BLaER1 treated with 17β-estradiol and CSF1 and Interleukin-3, amounts not matched to agents 10 nM and 100 nM (cell line): Measurements from ENCODE around the gene ZNF618.

Experiments used
- H3K27ac ChIP-seq, 11 experiments: shearing (Covaris generic); formaldehyde crosslinking; 2 replicates each; pipeline ENCODE4 v1.8.1; 2022
- H3K27me3 ChIP-seq, 11 experiments: shearing (Covaris generic); formaldehyde crosslinking; 2 replicates each; pipeline ENCODE4 v1.8.1; 2022
- H3K36me3 ChIP-seq, 11 experiments: shearing (Covaris generic); formaldehyde crosslinking; 2 replicates each; pipeline ENCODE4 v1.8.1; 2022
- H3K4me1 ChIP-seq, 10 experiments: shearing (Covaris generic); formaldehyde crosslinking; 2 replicates each; pipeline ENCODE4 v1.8.1; 2022
- H3K4me2 ChIP-seq, 11 experiments: shearing (Covaris generic); formaldehyde crosslinking; 2 replicates each; pipeline ENCODE4 v1.8.1; 2022
- H3K4me3 ChIP-seq, 10 experiments: shearing (Covaris generic); formaldehyde crosslinking; 2 replicates each; pipeline ENCODE4 v1.8.1; 2022
- H3K9ac ChIP-seq, 11 experiments: shearing (Covaris generic); formaldehyde crosslinking; 2 replicates each; pipeline ENCODE4 v1.8.1; 2022
- H3K9me3 ChIP-seq, 11 experiments: shearing (Covaris generic); formaldehyde crosslinking; replicated peaks in 1 of 11; 2 replicates each; pipeline ENCODE4 v1.8.1; 2022
- H4K20me1 ChIP-seq, 11 experiments: shearing (Covaris generic); formaldehyde crosslinking; 2 replicates each; pipeline ENCODE4 v1.8.1; 2022
- Cebpa-rat ChIP-seq, 11 experiments: shearing (Covaris generic); IDR thresholded peaks; 2 replicates each; pipeline ENCODE4 v1.8.1; 2022

Gene ZNF618

DNA sequence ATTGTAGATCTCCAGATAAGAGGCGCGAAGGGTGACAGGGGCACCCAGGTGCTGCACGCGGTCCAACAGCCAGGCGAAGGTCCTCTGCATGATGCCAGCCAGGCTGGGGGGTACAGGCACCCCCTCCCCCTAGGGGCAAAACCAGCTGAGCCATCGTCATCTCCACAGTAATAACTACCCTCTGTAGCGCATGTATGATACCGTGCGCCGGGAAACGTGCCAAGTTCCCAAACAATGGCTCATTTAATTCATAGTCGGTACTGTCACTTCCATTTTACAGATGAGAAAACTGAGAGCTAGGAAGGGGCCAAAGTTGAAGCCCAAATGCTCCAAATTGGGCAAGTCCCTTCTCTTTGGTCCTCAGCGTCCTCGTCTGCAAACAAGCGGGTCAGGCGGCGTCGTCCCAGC lies 221.5 kb downstream of the ZNF618 start:
- Histone ChIP-seq H3K4me1 (peaks cover 11 to 76% (median 71%) of the 10 kb centered on the region in 10 experiments), H3K9ac (peak overlapping the region; percentile 40 to 73 (median 61); a peak in 18 of 22 replicates), H3K27ac (peak overlapping the region in 3 of 11 experiments; percentile 13 to 52 (median 24); a peak in 2 of 22 replicates), H3K27me3 (peaks cover 0 to 23% (median 0%) of the 10 kb centered on the region in 11 experiments; a peak in 6 of 22 replicates), H3K9me3 (peaks cover 5 to 13% (median 8%) of the 10 kb centered on the region in 11 experiments; a peak in 17 of 22 replicates), H3K36me3 (peaks cover 0 to 29% (median 0%) of the 10 kb centered on the region in 11 experiments; a peak in 7 of 22 replicates), H4K20me1 (peaks cover 0 to 15% (median 0%) of the 10 kb centered on the region in 11 experiments; a peak in 2 of 22 replicates), H3K4me2 (peak overlapping the region; percentile 86 to 95 (median 91)), H3K4me3 (peak overlapping the region; percentile 57 to 75 (median 68))
- no peak for TF ChIP-seq Cebpa-rat (IDR thresholded peaks at IDR 0.05)

DNA sequence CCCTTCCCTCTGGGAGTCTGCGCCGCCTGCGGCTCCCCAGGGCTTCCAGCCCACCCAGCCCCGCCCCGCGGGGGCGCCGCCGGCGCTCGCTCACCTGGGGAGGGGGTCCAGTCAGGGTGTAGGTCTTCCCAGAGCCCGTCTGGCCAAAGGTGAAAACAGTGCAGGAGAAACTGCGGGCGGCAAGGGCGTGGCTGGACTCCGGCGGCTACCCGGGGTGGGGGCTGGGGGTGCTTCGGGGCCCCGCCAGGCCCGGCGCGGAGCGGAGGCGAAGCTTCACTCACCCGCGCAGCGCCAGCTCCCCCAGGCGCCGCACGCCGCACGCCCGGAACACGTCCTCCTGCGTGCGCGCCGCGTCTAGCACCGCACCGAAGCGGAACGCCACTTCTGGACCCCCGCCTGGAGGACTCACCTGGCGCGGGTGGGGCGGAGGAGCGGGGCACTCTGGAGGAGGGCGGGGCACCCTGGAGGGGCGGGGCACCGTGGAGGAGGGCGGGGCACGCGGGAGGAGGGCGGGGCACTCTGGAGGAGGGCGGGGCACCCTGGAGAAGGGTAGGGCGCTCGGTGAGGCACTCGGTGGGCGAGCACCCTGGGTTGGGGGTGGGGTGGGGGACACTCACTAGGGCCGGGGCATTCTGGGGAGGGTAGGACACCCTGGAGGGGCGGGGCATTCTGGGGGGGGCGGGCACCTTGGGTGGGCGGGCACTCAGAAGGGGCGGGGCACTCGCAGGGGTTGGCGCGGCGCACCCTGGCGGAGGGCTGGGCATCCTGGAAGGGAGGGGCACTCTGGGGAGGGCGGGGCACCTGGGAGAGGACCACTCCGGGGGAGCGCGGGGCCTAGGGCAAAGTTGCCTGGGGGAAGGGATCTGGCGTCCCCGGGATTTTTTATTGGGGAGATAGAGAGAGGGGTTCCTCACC lies 222.2 kb downstream of the ZNF618 start:
- peaks cover 0 to 22% (median 0%) of the 10 kb centered on the region in 11 experiments; a peak in 7 of 22 replicates for H3K36me3 ChIP-seq
- H3K9me3 ChIP-seq = peaks cover 5 to 13% (median 8%) of the 10 kb centered on the region in 11 experiments; a peak in 17 of 22 replicates
- H3K27me3 ChIP-seq = peaks cover 0 to 23% (median 0%) of the 10 kb centered on the region in 11 experiments; a peak in 6 of 22 replicates
- peak overlapping the region; percentile 86 to 95 (median 91) for H3K4me2 ChIP-seq
- peaks cover 11 to 70% (median 64%) of the 10 kb centered on the region in 10 experiments for H3K4me1 ChIP-seq
- H3K27ac ChIP-seq = peak overlapping the region in 4 of 11 experiments; percentile 1 to 52 (median 18); a peak in 2 of 22 replicates
- TF ChIP-seq Cebpa-rat (IDR thresholded peaks at IDR 0.05) = no peak
- peaks cover 0 to 15% (median 0%) of the 10 kb centered on the region in 11 experiments; a peak in 2 of 22 replicates for H4K20me1 ChIP-seq
- peak overlapping the region; percentile 40 to 73 (median 61); a peak in 18 of 22 replicates for H3K9ac ChIP-seq
- H3K4me3 ChIP-seq = peak overlapping the region; percentile 57 to 75 (median 68)

GRCh38 chr9:114098936-114099668 lies 223.0 kb downstream of the ZNF618 start, which contains the start of gene KIF12:
Gene KIF12, minus strand, starts transcription at chr9:114099292. Its CDS starts 16 bp downstream, at chr9:114099276.
- H3K36me3 ChIP-seq = peaks cover 0 to 17% (median 0%) of the 10 kb centered on the region in 11 experiments; a peak in 5 of 22 replicates
- peak within 1 kb of the TSS; percentile 57 to 75 (median 68) for H3K4me3 ChIP-seq
- peaks cover 0 to 15% (median 0%) of the 10 kb centered on the region in 11 experiments; a peak in 2 of 22 replicates for H4K20me1 ChIP-seq
- H3K27ac ChIP-seq = peak within 1 kb of the TSS in 4 of 11 experiments; percentile 1 to 52 (median 18); a peak in 2 of 22 replicates
- H3K27me3 ChIP-seq = peaks cover 0 to 23% (median 0%) of the 10 kb centered on the region in 11 experiments; a peak in 6 of 22 replicates
- H3K9me3 ChIP-seq = peaks cover 5 to 13% (median 8%) of the 10 kb centered on the region in 11 experiments; a peak in 17 of 22 replicates
- H3K9ac ChIP-seq = peak within 1 kb of the TSS; percentile 40 to 73 (median 61); a peak in 18 of 22 replicates
- no peak for TF ChIP-seq Cebpa-rat (IDR thresholded peaks at IDR 0.05)
- H3K4me1 ChIP-seq = peaks cover 11 to 61% (median 56%) of the 10 kb centered on the region in 10 experiments
- H3K4me2 ChIP-seq = peak within 1 kb of the TSS; percentile 86 to 95 (median 91)

GRCh38 chr9:114099669-114100270 lies 223.7 kb downstream of the ZNF618 start:
- peaks cover 0 to 10% (median 0%) of the 10 kb centered on the region in 11 experiments; a peak in 5 of 22 replicates for H3K36me3 ChIP-seq
- H3K4me1 ChIP-seq = peaks cover 11 to 55% (median 49%) of the 10 kb centered on the region in 10 experiments
- H4K20me1 ChIP-seq = peaks cover 0 to 15% (median 0%) of the 10 kb centered on the region in 11 experiments; a peak in 2 of 22 replicates
- H3K4me3 ChIP-seq = no peak overlapping the region
- H3K27me3 ChIP-seq = peaks cover 0 to 23% (median 0%) of the 10 kb centered on the region in 11 experiments; a peak in 6 of 22 replicates
- peak overlapping the region in 9 of 11 experiments; percentile 6 to 42 (median 29); a peak in 12 of 22 replicates for H3K4me2 ChIP-seq
- TF ChIP-seq Cebpa-rat (IDR thresholded peaks at IDR 0.05) = no peak
- peaks cover 5 to 13% (median 8%) of the 10 kb centered on the region in 11 experiments; a peak in 17 of 22 replicates for H3K9me3 ChIP-seq
- no peak overlapping the region for H3K27ac ChIP-seq
- H3K9ac ChIP-seq = no peak overlapping the region

DNA sequence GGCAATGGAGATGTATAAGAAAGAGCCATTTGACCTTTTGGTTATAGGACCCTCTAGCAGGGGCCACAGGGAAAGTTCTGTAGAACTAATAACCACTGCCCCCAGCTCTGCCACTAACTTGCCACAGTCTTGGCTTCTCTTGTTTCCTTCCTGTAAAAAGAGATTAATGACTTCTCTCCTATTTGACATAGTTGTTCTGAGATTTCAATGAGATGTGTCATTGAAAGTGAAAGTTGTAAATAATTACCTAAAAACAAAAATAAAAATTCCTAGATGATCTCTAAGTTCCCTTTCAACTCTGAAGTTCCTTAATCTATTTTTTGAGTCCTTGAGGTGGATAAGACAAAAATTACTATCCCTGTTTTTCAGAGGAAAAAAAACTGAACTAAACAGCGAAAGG lies 224.4 kb downstream of the ZNF618 start:
- Histone ChIP-seq H3K27me3 (peaks cover 0 to 23% (median 0%) of the 10 kb centered on the region in 11 experiments; a peak in 6 of 22 replicates), H3K9me3 (peaks cover 5 to 13% (median 8%) of the 10 kb centered on the region in 11 experiments; a peak in 17 of 22 replicates), H3K4me1 (peaks cover 11 to 47% (median 41%) of the 10 kb centered on the region in 10 experiments), H3K36me3 (peaks cover 0 to 2% (median 0%) of the 10 kb centered on the region in 11 experiments; a peak in 2 of 22 replicates), H3K4me2 (peak overlapping the region in 10 of 11 experiments; percentile 6 to 42 (median 29); a peak in 12 of 22 replicates), H3K27ac (no peak overlapping the region), H3K4me3 (no peak overlapping the region), H4K20me1 (peaks cover 0 to 15% (median 0%) of the 10 kb centered on the region in 11 experiments; a peak in 2 of 22 replicates), H3K9ac (no peak overlapping the region)
- TF ChIP-seq Cebpa-rat (IDR thresholded peaks at IDR 0.05) = no peak

DNA sequence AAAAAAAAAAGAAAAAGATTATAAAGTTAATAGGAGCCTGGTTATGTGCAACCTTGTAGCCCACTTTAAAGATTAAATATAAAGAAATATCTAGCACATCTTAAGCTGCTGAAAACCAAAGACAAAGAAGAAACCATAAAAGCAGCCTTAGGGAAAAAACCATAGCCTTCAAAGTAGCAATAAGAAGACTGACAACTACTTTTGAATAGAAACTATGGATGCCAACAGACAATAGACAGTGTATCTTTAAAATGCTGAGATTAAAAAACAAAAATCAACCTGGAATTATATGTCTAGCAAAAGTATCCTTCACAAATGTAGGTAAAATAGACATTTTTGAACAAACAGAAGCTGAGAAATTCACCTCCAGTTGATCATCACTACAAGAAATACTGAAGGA lies 226.4 kb downstream of the ZNF618 start:
- peaks cover 9 to 28% (median 22%) of the 10 kb centered on the region in 10 experiments for H3K4me1 ChIP-seq
- peaks cover 5 to 13% (median 8%) of the 10 kb centered on the region in 11 experiments; a peak in 17 of 22 replicates for H3K9me3 ChIP-seq
- no peak for TF ChIP-seq Cebpa-rat (IDR thresholded peaks at IDR 0.05)
- no peak overlapping the region for H3K4me3 ChIP-seq
- H4K20me1 ChIP-seq = peaks cover 0 to 4% (median 0%) of the 10 kb centered on the region in 11 experiments; a peak in 2 of 22 replicates
- H3K36me3 ChIP-seq = no peaks in the 10 kb centered on the region
- H3K27me3 ChIP-seq = peaks cover 0 to 7% (median 0%) of the 10 kb centered on the region in 11 experiments; a peak in 6 of 22 replicates
- H3K9ac ChIP-seq = no peak overlapping the region
- no peak overlapping the region for H3K27ac ChIP-seq
- H3K4me2 ChIP-seq = no peak overlapping the region

- peaks cover 5 to 13% (median 8%) of the 10 kb centered on the region in 11 experiments; a peak in 17 of 22 replicates for H3K9me3 ChIP-seq
Observed at GRCh38 chr9:114105236-114105635, 229.1 kb downstream of the ZNF618 start.

More at GRCh38 chr9:114105236-114105635, 229.1 kb downstream of the ZNF618 start:
- Histone ChIP-seq H3K4me1 (peaks cover 3 to 7% (median 4%) of the 10 kb centered on the region in 10 experiments; a peak in 14 of 20 replicates), H3K9ac (no peak overlapping the region), H3K4me2 (no peak overlapping the region), H3K36me3 (no peaks in the 10 kb centered on the region), H3K27ac (no peak overlapping the region), H3K4me3 (no peak overlapping the region), H3K27me3 (no peaks in the 10 kb centered on the region), H4K20me1 (no peaks in the 10 kb centered on the region)
- TF ChIP-seq Cebpa-rat (IDR thresholded peaks at IDR 0.05) = no peak
